ENCODE measurements around the gene DGAT2. TPM values are rescaled to one million over a fixed set of nuclear protein-coding genes. Genes with fewer than 3 reads are reported as not detected.

Gene DGAT2
- total RNA-seq, 1 experiment from 2014 or later, result 2.8 TPM

DNA sequence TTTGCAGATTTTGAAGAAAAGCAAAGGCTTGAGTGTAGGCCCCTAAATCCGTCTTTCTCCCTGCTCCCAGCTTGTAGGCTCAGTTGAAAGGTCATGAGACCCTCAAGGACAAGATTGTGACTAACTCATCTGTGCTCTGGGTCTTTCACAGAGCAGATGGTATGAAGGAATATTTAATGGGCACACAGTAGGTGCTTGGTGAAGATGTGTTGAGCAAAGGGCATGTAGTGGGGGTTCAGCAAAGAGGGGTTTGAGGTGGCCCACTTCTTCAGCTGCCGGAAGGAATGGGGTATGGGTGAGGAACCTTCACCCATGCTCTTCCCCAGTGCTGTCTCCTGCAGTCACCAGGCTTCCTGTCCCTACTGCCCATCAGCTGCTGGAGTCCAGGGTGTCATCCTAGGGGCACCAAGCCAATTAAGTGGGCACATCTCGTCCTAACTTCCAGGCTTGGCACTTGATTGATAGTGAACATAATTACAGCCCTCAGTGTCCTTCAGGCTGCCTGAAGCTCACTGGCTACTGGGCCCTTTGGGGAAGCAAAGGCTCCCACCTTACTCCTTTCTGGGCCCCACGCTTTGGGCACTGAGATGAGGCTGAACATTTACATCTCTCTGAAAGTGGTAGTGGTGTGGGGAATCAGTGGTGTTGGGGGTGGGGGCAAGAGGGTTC, 15.0 kb downstream of the DGAT2 start:
- H4K5ac ChIP-seq (ENCODE audit: insufficient read length, low read depth, low read length), result no peak overlapping the region
- no peak overlapping the region for H3K18ac ChIP-seq (ENCODE audit: insufficient read length, low read depth, low read length)
- H4K20me1 ChIP-seq (ENCODE audit: control insufficient read depth, insufficient read depth, insufficient read length), result no peaks in the 10 kb centered on the region
- TF ChIP-seq, protein P1, sequence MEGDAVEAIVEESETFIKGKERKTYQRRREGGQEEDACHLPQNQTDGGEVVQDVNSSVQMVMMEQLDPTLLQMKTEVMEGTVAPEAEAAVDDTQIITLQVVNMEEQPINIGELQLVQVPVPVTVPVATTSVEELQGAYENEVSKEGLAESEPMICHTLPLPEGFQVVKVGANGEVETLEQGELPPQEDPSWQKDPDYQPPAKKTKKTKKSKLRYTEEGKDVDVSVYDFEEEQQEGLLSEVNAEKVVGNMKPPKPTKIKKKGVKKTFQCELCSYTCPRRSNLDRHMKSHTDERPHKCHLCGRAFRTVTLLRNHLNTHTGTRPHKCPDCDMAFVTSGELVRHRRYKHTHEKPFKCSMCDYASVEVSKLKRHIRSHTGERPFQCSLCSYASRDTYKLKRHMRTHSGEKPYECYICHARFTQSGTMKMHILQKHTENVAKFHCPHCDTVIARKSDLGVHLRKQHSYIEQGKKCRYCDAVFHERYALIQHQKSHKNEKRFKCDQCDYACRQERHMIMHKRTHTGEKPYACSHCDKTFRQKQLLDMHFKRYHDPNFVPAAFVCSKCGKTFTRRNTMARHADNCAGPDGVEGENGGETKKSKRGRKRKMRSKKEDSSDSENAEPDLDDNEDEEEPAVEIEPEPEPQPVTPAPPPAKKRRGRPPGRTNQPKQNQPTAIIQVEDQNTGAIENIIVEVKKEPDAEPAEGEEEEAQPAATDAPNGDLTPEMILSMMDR (conservative IDR thresholded peaks at IDR 0.05), result no peak
- H3K9me3 ChIP-seq (ENCODE audit: control insufficient read depth, low read depth, low read length), result no peaks in the 10 kb centered on the region
- H2BK15ac ChIP-seq (ENCODE audit: low read depth, low read length), result no peak overlapping the region
- Mint-ChIP-seq H3K27ac (no peak overlapping the region), H3K36me3 (ENCODE audit: insufficient read depth in 1 of 3, low read depth in 3 of 3) (no peaks in the 10 kb centered on the region; a peak in 1 of 7 replicates), H3K9me3 (no peaks in the 10 kb centered on the region), H3K4me1 (peaks cover 0 to 4% of the 10 kb centered on the region in 2 experiments; a peak in 1 of 4 replicates), H3K4me3 (no peak overlapping the region), H3K27me3 (ENCODE audit: low read depth) (no peaks in the 10 kb centered on the region; the same call in 1 of the 2 replicates)
- H2AFZ ChIP-seq (ENCODE audit: low read length), result no peak overlapping the region
- no peak overlapping the region for H2BK20ac ChIP-seq (ENCODE audit: low read depth, low read length, poor library complexity, severe bottlenecking)
- H3T11ph ChIP-seq (ENCODE audit: low read length), result no peak overlapping the region
- no peaks in the 10 kb centered on the region for H3K79me1 ChIP-seq (ENCODE audit: insufficient read depth, low read depth, low read length, poor library complexity, severe bottlenecking)
- no peaks in the 10 kb centered on the region for H3K79me2 ChIP-seq (ENCODE audit: insufficient read depth, low read length)
- H3K4me1 ChIP-seq (ENCODE audit: insufficient read depth, low read length), result no peaks in the 10 kb centered on the region
- H2BK120ac ChIP-seq (ENCODE audit: low read depth, low read length, poor library complexity, severe bottlenecking), result no peak overlapping the region
- no peak overlapping the region for H3K23ac ChIP-seq (ENCODE audit: insufficient read length, low read depth, low read length)
- no peak overlapping the region for H3K14ac ChIP-seq (ENCODE audit: insufficient read depth, low read length)
- H3K27me3 ChIP-seq (ENCODE audit: insufficient read depth, low read length), result no peaks in the 10 kb centered on the region
- H4K8ac ChIP-seq (replicated peaks; ENCODE audit: insufficient read length, low read depth, low read length), result no peak overlapping the region
- H3K27ac ChIP-seq (ENCODE audit: insufficient read length, low read depth, low read length), result no peak overlapping the region
- no peak overlapping the region for H2AK5ac ChIP-seq (ENCODE audit: insufficient read length, low read length)
- H2BK12ac ChIP-seq (ENCODE audit: insufficient read length, low read depth, low read length), result no peak overlapping the region
- WGBS (ENCODE audit: extremely low coverage, insufficient read length, low lambda C conversion rate), result no CpG with 5 or more reads among the region's 4 CpGs
- H4K91ac ChIP-seq (ENCODE audit: insufficient read length, low read depth, low read length), result no peak overlapping the region
- H3K9ac ChIP-seq (ENCODE audit: extremely low read depth, insufficient read length, low read length), result no peak overlapping the region
- H2BK5ac ChIP-seq (ENCODE audit: insufficient read length, low read length), result no peak overlapping the region
- no peak overlapping the region for H3K56ac ChIP-seq (ENCODE audit: insufficient read length, low read depth, low read length)
- DNase-seq, result no peak
- no peak overlapping the region for H3K4ac ChIP-seq (ENCODE audit: low read depth, low read length)
- H3K4me2 ChIP-seq (ENCODE audit: insufficient read depth, insufficient read length, low read length), result no peak overlapping the region
- H3K23me2 ChIP-seq (ENCODE audit: insufficient read length, low read depth, low read length, poor library complexity, severe bottlenecking), result no peaks in the 10 kb centered on the region
